Parathyroid adenoma (tissue), 2 donors: Measurements from ENCODE around the gene HLF.

Experiments
- H2AFZ ChIP-seq: fragments of 300-600 bp; sonication (generic); one replicate; pipeline ENCODE4 v1.7.0; 2017; ENCODE audit warnings: antibody characterized with exemption, mild to moderate bottlenecking
- H3K27ac ChIP-seq: fragments of 300-600 bp; sonication (generic); one replicate; pipeline ENCODE4 v1.7.0; 2017
- H3K27me3 ChIP-seq: fragments of 300-600 bp; sonication (generic); one replicate; pipeline ENCODE4 v1.7.0; 2017; ENCODE audit warnings: low read length; ENCODE audit not compliant: control insufficient read depth, insufficient read depth
- H3K36me3 ChIP-seq: fragments of 300-600 bp; sonication (generic); one replicate; pipeline ENCODE4 v1.7.0; 2017; ENCODE audit warnings: low read length; ENCODE audit not compliant: control insufficient read depth, insufficient read depth
- H3K4me1 ChIP-seq: fragments of 300-600 bp; sonication (generic); one replicate; pipeline ENCODE4 v1.7.0; 2017; ENCODE audit warnings: control low read depth
- H3K4me2 ChIP-seq: fragments of 300-600 bp; sonication (generic); one replicate; pipeline ENCODE4 v1.7.0; 2017; ENCODE audit warnings: low read length
- H3K4me3 ChIP-seq: fragments of 300-600 bp; sonication (generic); one replicate; pipeline ENCODE4 v1.7.0; 2017; ENCODE audit warnings: low read depth, low read length
- H3K79me2 ChIP-seq: fragments of 300-600 bp; sonication (generic); one replicate; pipeline ENCODE4 v1.7.0; 2017; ENCODE audit warnings: control low read depth
- H3K9ac ChIP-seq: fragments of 300-600 bp; sonication (generic); one replicate; pipeline ENCODE4 v1.7.0; 2017; ENCODE audit warnings: mild to moderate bottlenecking
- H3K9me3 ChIP-seq: fragments of 300-600 bp; sonication (generic); one replicate; pipeline ENCODE4 v1.7.0; 2017; ENCODE audit warnings: low read length; ENCODE audit not compliant: control insufficient read depth
- TF ChIP-seq, protein P1 (sequence below): fragments of 300-600 bp; sonication (generic); IDR thresholded peaks from one replicate; pipeline ENCODE4 v1.7.0; 2017; ENCODE audit warnings: antibody characterized with exemption, mild to moderate bottlenecking
- donor health status: primary hyperparathyroidism.

Gene HLF

DNA sequence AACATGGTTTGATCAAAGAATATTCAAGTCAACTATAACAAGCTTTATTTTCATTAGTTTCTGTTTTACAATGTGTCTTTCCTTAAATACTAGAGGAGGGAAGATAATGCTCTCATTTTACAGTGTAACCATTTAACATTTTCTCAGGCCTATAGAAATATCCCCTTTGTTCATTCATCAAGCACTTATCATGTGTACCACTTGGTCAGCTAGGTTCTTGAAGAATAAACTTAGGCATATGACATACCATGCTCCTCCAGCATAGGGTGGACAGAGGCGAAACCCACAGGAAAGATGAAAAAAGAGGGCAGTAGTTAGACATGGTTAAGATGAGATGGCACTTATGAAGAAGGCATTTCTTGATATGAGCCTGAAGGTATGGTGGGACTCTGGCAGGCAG is 34.0 kb upstream of the HLF start:
- Histone ChIP-seq H3K9me3 (no peaks in the 10 kb centered on the region), H3K27ac (no peak overlapping the region), H3K36me3 (no peaks in the 10 kb centered on the region), H3K9ac (no peak overlapping the region), H2AFZ (no peak overlapping the region), H3K4me2 (no peak overlapping the region), H3K79me2 (no peaks in the 10 kb centered on the region), H3K4me1 (no peaks in the 10 kb centered on the region), H3K4me3 (no peak overlapping the region), H3K27me3 (no peaks in the 10 kb centered on the region)
- TF ChIP-seq, protein P1, sequence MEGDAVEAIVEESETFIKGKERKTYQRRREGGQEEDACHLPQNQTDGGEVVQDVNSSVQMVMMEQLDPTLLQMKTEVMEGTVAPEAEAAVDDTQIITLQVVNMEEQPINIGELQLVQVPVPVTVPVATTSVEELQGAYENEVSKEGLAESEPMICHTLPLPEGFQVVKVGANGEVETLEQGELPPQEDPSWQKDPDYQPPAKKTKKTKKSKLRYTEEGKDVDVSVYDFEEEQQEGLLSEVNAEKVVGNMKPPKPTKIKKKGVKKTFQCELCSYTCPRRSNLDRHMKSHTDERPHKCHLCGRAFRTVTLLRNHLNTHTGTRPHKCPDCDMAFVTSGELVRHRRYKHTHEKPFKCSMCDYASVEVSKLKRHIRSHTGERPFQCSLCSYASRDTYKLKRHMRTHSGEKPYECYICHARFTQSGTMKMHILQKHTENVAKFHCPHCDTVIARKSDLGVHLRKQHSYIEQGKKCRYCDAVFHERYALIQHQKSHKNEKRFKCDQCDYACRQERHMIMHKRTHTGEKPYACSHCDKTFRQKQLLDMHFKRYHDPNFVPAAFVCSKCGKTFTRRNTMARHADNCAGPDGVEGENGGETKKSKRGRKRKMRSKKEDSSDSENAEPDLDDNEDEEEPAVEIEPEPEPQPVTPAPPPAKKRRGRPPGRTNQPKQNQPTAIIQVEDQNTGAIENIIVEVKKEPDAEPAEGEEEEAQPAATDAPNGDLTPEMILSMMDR, result no peak

DNA sequence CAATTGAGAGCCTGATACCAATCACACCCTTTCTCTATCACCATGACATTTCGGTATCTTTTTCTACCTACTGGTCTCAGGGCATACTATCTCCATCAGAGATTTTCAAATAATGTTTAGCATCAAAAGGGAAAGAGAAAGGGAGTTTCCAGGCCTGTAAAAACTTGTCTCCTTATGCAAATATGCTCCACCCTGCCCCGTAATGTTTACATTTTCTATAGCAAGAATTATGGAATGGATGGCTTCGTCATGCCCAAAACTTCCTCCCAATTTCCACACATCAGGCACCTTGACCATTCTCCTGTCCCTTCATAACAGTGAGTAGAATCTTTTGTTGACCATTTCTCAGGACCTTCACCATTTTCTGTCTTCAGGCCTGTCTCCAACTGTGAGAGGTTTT is 30.9 kb upstream of the HLF start:
- H2AFZ ChIP-seq, result no peak overlapping the region
- no peak overlapping the region for H3K4me3 ChIP-seq
- peaks cover 3% of the 10 kb centered on the region for H3K4me1 ChIP-seq
- no peak overlapping the region for H3K4me2 ChIP-seq
- H3K36me3 ChIP-seq, result no peaks in the 10 kb centered on the region
- TF ChIP-seq, protein P1, result no peak
- H3K9ac ChIP-seq, result no peak overlapping the region
- no peak overlapping the region for H3K27ac ChIP-seq
- no peaks in the 10 kb centered on the region for H3K79me2 ChIP-seq
- H3K27me3 ChIP-seq, result no peaks in the 10 kb centered on the region
- H3K9me3 ChIP-seq, result no peaks in the 10 kb centered on the region

DNA sequence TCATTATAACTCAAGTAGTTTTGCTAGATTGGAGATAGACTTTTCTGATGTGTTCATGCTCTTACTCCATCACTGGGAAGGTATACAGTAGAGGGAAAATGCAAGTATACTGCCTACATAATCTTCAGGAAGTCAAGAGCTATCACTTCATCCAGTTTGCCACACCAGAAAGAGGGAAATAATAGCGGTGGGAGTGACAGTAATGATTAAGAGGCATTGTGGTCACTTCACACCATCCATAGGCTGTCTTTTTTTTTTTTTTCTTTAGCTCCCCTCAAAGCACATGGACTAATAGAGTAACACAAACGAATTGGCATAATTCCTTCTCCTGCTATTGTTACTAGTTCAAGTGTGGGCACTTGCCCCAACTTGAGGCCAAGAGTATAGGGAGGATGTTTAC is 28.4 kb upstream of the HLF start:
- no peaks in the 10 kb centered on the region for H3K79me2 ChIP-seq
- H3K36me3 ChIP-seq, result no peaks in the 10 kb centered on the region
- H3K27ac ChIP-seq, result no peak overlapping the region
- H3K4me3 ChIP-seq, result no peak overlapping the region
- H3K4me1 ChIP-seq, result peaks cover 6% of the 10 kb centered on the region
- no peak overlapping the region for H3K4me2 ChIP-seq
- TF ChIP-seq, protein P1, result no peak
- H3K9me3 ChIP-seq, result no peaks in the 10 kb centered on the region
- no peak overlapping the region for H2AFZ ChIP-seq
- H3K27me3 ChIP-seq, result no peaks in the 10 kb centered on the region
- H3K9ac ChIP-seq, result no peak overlapping the region

DNA sequence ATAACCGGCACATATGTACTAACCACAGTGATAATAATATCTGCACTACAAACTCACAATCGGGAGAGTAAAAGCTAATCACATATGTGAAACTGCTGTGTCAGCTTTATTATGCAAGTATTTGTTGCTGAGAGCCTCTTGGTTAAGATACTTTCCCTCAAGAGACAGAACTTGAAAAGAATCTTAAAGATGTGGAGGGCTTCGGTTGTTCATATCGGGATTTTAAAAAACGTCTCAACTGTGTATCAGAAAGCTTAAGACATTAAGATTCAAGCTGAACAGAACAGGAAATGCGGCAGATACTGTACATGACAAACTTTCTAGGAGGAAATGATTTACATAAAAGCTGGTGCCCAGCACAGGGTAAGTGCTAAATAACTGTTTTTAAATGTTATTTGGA is 27.5 kb upstream of the HLF start:
- no peak overlapping the region for H3K4me3 ChIP-seq
- H3K27ac ChIP-seq, result no peak overlapping the region
- peaks cover 6% of the 10 kb centered on the region for H3K4me1 ChIP-seq
- TF ChIP-seq, protein P1, result no peak
- no peak overlapping the region for H3K9ac ChIP-seq
- H3K9me3 ChIP-seq, result no peaks in the 10 kb centered on the region
- H3K4me2 ChIP-seq, result no peak overlapping the region
- H3K79me2 ChIP-seq, result no peaks in the 10 kb centered on the region
- H3K36me3 ChIP-seq, result no peaks in the 10 kb centered on the region
- no peaks in the 10 kb centered on the region for H3K27me3 ChIP-seq
- H2AFZ ChIP-seq, result peak overlapping the region; percentile 20

DNA sequence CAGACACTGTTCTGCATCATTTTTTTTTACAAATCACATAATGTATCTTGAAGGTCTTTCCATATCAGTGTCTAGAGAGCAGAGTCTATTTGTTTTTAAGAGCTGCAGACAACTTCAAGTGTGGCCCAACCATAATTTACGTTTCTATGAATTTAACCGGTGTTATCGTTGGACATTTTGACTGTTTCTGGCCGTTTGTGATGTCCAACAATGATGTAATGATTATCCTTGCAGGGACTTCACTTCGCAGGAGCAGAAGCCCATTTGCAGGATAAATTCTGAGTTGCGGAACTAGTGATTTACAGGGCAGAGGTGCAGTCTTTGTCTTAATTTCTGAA is 26.9 kb upstream of the HLF start:
- H3K4me1 ChIP-seq, result peaks cover 6% of the 10 kb centered on the region
- H3K27ac ChIP-seq, result peak overlapping the region; percentile 64
- no peaks in the 10 kb centered on the region for H3K36me3 ChIP-seq
- H3K27me3 ChIP-seq, result no peaks in the 10 kb centered on the region
- peak overlapping the region; percentile 87 for H2AFZ ChIP-seq
- no peaks in the 10 kb centered on the region for H3K79me2 ChIP-seq
- H3K9me3 ChIP-seq, result no peaks in the 10 kb centered on the region
- TF ChIP-seq, protein P1, result no peak
- peak overlapping the region; percentile 71 for H3K4me3 ChIP-seq
- peak overlapping the region; percentile 98 for H3K4me2 ChIP-seq
- H3K9ac ChIP-seq, result no peak overlapping the region
